HUES6 (cell line): ENCODE data around the gene RSRC1.
"Not testable (repeated sequence)": the region's sequence is repeated elsewhere in the genome, so short reads cannot be mapped to it uniquely, and the experiment has no call there.

Experiments
- H3K27ac ChIP-seq: 2 replicates; pipeline ENCODE4 v1.7.0; 2013; ENCODE audit warnings: low read depth, mild to moderate bottlenecking, low read length, inconsistent platforms
- H3K27me3 ChIP-seq: 2 replicates; pipeline ENCODE4 v1.6.1; 2013; ENCODE audit warnings: low read length; ENCODE audit not compliant: control insufficient read depth, insufficient read depth
- H3K36me3 ChIP-seq: 2 replicates; pipeline ENCODE4 v1.6.1; 2013; ENCODE audit warnings: low read length; ENCODE audit not compliant: control insufficient read depth, insufficient read depth
- H3K4me1 ChIP-seq: 2 replicates; pipeline ENCODE4 v1.6.1; 2013; ENCODE audit warnings: low read length; ENCODE audit not compliant: control insufficient read depth, insufficient read depth
- H3K4me3 ChIP-seq: 2 replicates; pipeline ENCODE4 v1.5.1; 2013; ENCODE audit warnings: low read depth, low read length
- H3K9ac ChIP-seq: one replicate; pipeline ENCODE4 v1.6.1; 2013; ENCODE audit warnings: mild to moderate bottlenecking, low read length
- H3K9me3 ChIP-seq: 2 replicates; pipeline ENCODE4 v1.6.1; 2013; ENCODE audit warnings: low read depth, low read length; ENCODE audit not compliant: control insufficient read depth, insufficient read depth

RSRC1 gene

GRCh38 chr3:158108445-158108985, 1.4 kb upstream of the RSRC1 start:
- H3K9ac ChIP-seq: no peak overlapping the region

GRCh38 chr3:158109295-158109803, 540 bp upstream of the RSRC1 start:
- Histone ChIP-seq H3K27ac (no peak overlapping the region), H3K36me3 (no peaks in the 10 kb centered on the region), H3K4me1 (peaks cover 8% of the 10 kb centered on the region; the same call in 1 of the 2 replicates), H3K4me3 (peak overlapping the region; percentile 86), H3K9ac (peak overlapping the region; percentile 86), H3K27me3 (peaks cover 54% of the 10 kb centered on the region), H3K9me3 (no peaks in the 10 kb centered on the region)

More at GRCh38 chr3:158108445-158108985, 1.4 kb upstream of the RSRC1 start:
- H3K27ac ChIP-seq: no peak overlapping the region
- no peak overlapping the region for H3K4me3 ChIP-seq
- H3K4me1 ChIP-seq: peaks cover 11% of the 10 kb centered on the region; the same call in 1 of the 2 replicates
- H3K9me3 ChIP-seq: no peaks in the 10 kb centered on the region
- peaks cover 62% of the 10 kb centered on the region for H3K27me3 ChIP-seq
- H3K36me3 ChIP-seq: no peaks in the 10 kb centered on the region

- Histone ChIP-seq H3K4me3 (peak overlapping the region; percentile 86), H3K9me3 (no peaks in the 10 kb centered on the region), H3K27ac (no peak overlapping the region), H3K27me3 (peaks cover 41% of the 10 kb centered on the region), H3K36me3 (no peaks in the 10 kb centered on the region), H3K9ac (peak overlapping the region; percentile 86), H3K4me1 (peaks cover 7% of the 10 kb centered on the region; the same call in 1 of the 2 replicates)
These were observed 749 bp downstream of the RSRC1 start for GRCh38 chr3:158110658-158111018.

GRCh38 chr3:158111861-158112260, 2.0 kb downstream of the RSRC1 start:
- Histone ChIP-seq H3K27me3 (peaks cover 29% of the 10 kb centered on the region), H3K27ac (no peak overlapping the region), H3K4me1 (peaks cover 7% of the 10 kb centered on the region; the same call in 1 of the 2 replicates), H3K4me3 (no peak overlapping the region), H3K9me3 (no peaks in the 10 kb centered on the region), H3K36me3 (no peaks in the 10 kb centered on the region), H3K9ac (no peak overlapping the region)

GRCh38 chr3:158113595-158113994, 3.7 kb downstream of the RSRC1 start:
- H3K4me1 ChIP-seq, H3K36me3 ChIP-seq, H3K4me3 ChIP-seq, H3K9me3 ChIP-seq, H3K27ac ChIP-seq, H3K9ac ChIP-seq: not testable (repeated sequence)
- peaks cover 11% of the 10 kb centered on the region for H3K27me3 ChIP-seq

- H3K36me3 ChIP-seq: peaks cover 8% of the 10 kb centered on the region
- H3K4me1 ChIP-seq: no peaks in the 10 kb centered on the region
- H3K4me3 ChIP-seq: no peak overlapping the region
- no peak overlapping the region for H3K27ac ChIP-seq
- H3K9ac ChIP-seq: no peak overlapping the region
- no peaks in the 10 kb centered on the region for H3K27me3 ChIP-seq
- H3K9me3 ChIP-seq: no peaks in the 10 kb centered on the region
These were observed 10.4 kb downstream of the RSRC1 start for GRCh38 chr3:158120330-158120729.

GRCh38 chr3:158121295-158121694, 11.4 kb downstream of the RSRC1 start:
- Histone ChIP-seq H3K4me3 (no peak overlapping the region), H3K27ac (no peak overlapping the region), H3K36me3 (peaks cover 8% of the 10 kb centered on the region), H3K4me1 (no peaks in the 10 kb centered on the region), H3K9me3 (no peaks in the 10 kb centered on the region), H3K27me3 (no peaks in the 10 kb centered on the region), H3K9ac (no peak overlapping the region)

- not testable (repeated sequence) for H3K27ac ChIP-seq
These were observed 12.8 kb downstream of the RSRC1 start for GRCh38 chr3:158122721-158123120.

GRCh38 chr3:158127250-158128219, 17.6 kb downstream of the RSRC1 start:
- no peaks in the 10 kb centered on the region for H3K27me3 ChIP-seq
- no peak overlapping the region for H3K9ac ChIP-seq
- H3K36me3 ChIP-seq: peaks cover 8% of the 10 kb centered on the region
- 0 out of 2 replicates have a peak overlapping the region, but pooled peaks have one; percentile 12 for H3K27ac ChIP-seq
- no peak overlapping the region for H3K4me3 ChIP-seq
- H3K4me1 ChIP-seq: no peaks in the 10 kb centered on the region
- H3K9me3 ChIP-seq: no peaks in the 10 kb centered on the region

More at GRCh38 chr3:158122721-158123120, 12.8 kb downstream of the RSRC1 start:
- not testable (repeated sequence) for H3K4me3 ChIP-seq, H3K4me1 ChIP-seq, H3K36me3 ChIP-seq, H3K9me3 ChIP-seq, H3K27me3 ChIP-seq, H3K9ac ChIP-seq

- peaks cover 7% of the 10 kb centered on the region for H3K36me3 ChIP-seq
- H3K9me3 ChIP-seq: no peaks in the 10 kb centered on the region
- H3K4me3 ChIP-seq: no peak overlapping the region
- no peaks in the 10 kb centered on the region for H3K27me3 ChIP-seq
- H3K4me1 ChIP-seq: no peaks in the 10 kb centered on the region
- no peak overlapping the region for H3K9ac ChIP-seq
- H3K27ac ChIP-seq: no peak overlapping the region
These were observed 18.9 kb downstream of the RSRC1 start for GRCh38 chr3:158128755-158129154.

GRCh38 chr3:158134363-158134762, 24.5 kb downstream of the RSRC1 start:
- H3K4me3 ChIP-seq: no peak overlapping the region
- peaks cover 3% of the 10 kb centered on the region; the same call in 1 of the 2 replicates for H3K36me3 ChIP-seq
- H3K4me1 ChIP-seq: no peaks in the 10 kb centered on the region
- no peaks in the 10 kb centered on the region for H3K27me3 ChIP-seq
- no peak overlapping the region for H3K9ac ChIP-seq
- no peaks in the 10 kb centered on the region for H3K9me3 ChIP-seq
- no peak overlapping the region for H3K27ac ChIP-seq
